Peyer's patch (tissue), 4 donors: ENCODE data around the gene VPS25.

Experiments used
- POLR2A ChIP-seq, 2 donors: fragments of 450-650 bp; IDR thresholded peaks; one replicate each; pipeline ENCODE4 v1.5.1; 2017; ENCODE audit warnings: antibody characterized with exemption in 2 of 2, mild to moderate bottlenecking in 2 of 2, moderate library complexity in 2 of 2
- TF ChIP-seq, protein P1 (sequence below), 6 experiments: fragments of 450-650 bp in 4 of 6; fragments of 200-600 bp in 2 of 6; sonication (generic) in 1 of 6; IDR thresholded peaks; one replicate each; pipeline ENCODE4 v1.5.1; 2017 to 2019; ENCODE audit warnings: antibody characterized with exemption in 6 of 6, mild to moderate bottlenecking in 3 of 6, moderate library complexity in 1 of 6

DNA sequence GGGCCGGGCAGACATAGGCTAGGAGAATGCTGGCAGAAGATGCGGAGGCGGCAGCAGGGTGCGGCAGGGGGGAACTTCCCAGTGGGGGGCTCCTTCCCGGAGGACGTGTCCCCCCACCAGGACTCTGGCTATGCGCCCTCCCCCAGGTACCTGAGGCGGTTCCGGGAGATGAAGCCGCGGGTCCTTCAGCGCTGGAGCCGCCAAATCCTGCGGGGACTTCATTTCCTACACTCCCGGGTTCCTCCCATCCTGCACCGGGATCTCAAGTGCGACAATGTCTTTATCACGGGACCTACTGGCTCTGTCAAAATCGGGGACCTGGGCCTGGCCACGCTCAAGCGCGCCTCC lies 10.5 kb downstream of the VPS25 start:
- TF ChIP-seq, protein P1, sequence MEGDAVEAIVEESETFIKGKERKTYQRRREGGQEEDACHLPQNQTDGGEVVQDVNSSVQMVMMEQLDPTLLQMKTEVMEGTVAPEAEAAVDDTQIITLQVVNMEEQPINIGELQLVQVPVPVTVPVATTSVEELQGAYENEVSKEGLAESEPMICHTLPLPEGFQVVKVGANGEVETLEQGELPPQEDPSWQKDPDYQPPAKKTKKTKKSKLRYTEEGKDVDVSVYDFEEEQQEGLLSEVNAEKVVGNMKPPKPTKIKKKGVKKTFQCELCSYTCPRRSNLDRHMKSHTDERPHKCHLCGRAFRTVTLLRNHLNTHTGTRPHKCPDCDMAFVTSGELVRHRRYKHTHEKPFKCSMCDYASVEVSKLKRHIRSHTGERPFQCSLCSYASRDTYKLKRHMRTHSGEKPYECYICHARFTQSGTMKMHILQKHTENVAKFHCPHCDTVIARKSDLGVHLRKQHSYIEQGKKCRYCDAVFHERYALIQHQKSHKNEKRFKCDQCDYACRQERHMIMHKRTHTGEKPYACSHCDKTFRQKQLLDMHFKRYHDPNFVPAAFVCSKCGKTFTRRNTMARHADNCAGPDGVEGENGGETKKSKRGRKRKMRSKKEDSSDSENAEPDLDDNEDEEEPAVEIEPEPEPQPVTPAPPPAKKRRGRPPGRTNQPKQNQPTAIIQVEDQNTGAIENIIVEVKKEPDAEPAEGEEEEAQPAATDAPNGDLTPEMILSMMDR (IDR thresholded peaks at IDR 0.05) = no peak
- TF ChIP-seq POLR2A (IDR thresholded peaks at IDR 0.05) = no peak
